HepG2 (cell line): ENCODE data around the gene MTRFR. TPM values are rescaled to one million over a fixed set of nuclear protein-coding genes. Genes with fewer than 3 reads are reported as not detected.

Experiments
- BCL6 ChIP-seq: IDR thresholded peaks from 2 replicates; pipeline ENCODE4 v1.6.1; 2016; ENCODE audit warnings: missing genetic modification reagents, missing compliant biosample characterization
- BRD4 ChIP-seq: sonication (generic); formaldehyde crosslinking; IDR thresholded peaks from 2 replicates; pipeline ENCODE4 v1.4.0; 2020; ENCODE audit warnings: missing genetic modification reagents
- CC2D1A ChIP-seq: sonication (generic); formaldehyde crosslinking; IDR thresholded peaks from 2 replicates; pipeline ENCODE4 v1.8.1; 2023; ENCODE audit warnings: mild to moderate bottlenecking, missing genetic modification reagents
- CREB3 ChIP-seq: sonication (generic); formaldehyde crosslinking; IDR thresholded peaks from 2 replicates; pipeline ENCODE4 v1.5.0; 2020; ENCODE audit warnings: missing genetic modification reagents
- FIP1L1 ChIP-seq: fragments of 200-400 bp; formaldehyde crosslinking; IDR thresholded peaks from 2 replicates; pipeline ENCODE4 v1.6.1; 2018; ENCODE audit warnings: low read depth, mild to moderate bottlenecking, low read length, moderate library complexity, borderline replicate concordance; ENCODE audit not compliant: insufficient read depth
- GZF1 ChIP-seq: sonication (generic); formaldehyde crosslinking; IDR thresholded peaks from 2 replicates; pipeline ENCODE4 v1.5.1; 2020; ENCODE audit warnings: mild to moderate bottlenecking, missing genetic modification reagents
- HOXA9 ChIP-seq: sonication (generic); formaldehyde crosslinking; IDR thresholded peaks from 2 replicates; pipeline ENCODE4 v1.8.1; 2022; ENCODE audit warnings: missing genetic modification reagents, mild to moderate bottlenecking, moderate library complexity, borderline replicate concordance
- SP1 ChIP-seq, 2 experiments: fragments of 450-650 bp in 1 of 2; sonication (generic) in 1 of 2; formaldehyde crosslinking in 1 of 2; IDR thresholded peaks; 2 replicates each; pipeline versions ENCODE4 v1.4.0 to v1.6.1; 2016 to 2020; ENCODE audit warnings: missing genetic modification reagents in 1 of 2
- ZFP36 ChIP-seq: fragments of 150-350 bp; IDR thresholded peaks from 2 replicates; pipeline ENCODE4 v1.6.1; 2018; ENCODE audit warnings: borderline replicate concordance, low read length, low read depth; ENCODE audit not compliant: partially characterized antibody
- ZNF274 ChIP-seq: sonication (generic); formaldehyde crosslinking; IDR thresholded peaks from 2 replicates; pipeline ENCODE4 v1.5.1; 2020; ENCODE audit warnings: mild to moderate bottlenecking, missing genetic modification reagents
- ZNF317 ChIP-seq: sonication (generic); formaldehyde crosslinking; IDR thresholded peaks from 2 replicates; pipeline ENCODE4 v1.5.0; 2020; ENCODE audit warnings: mild to moderate bottlenecking, missing genetic modification reagents
- ZNF33B ChIP-seq: sonication (generic); formaldehyde crosslinking; IDR thresholded peaks from 2 replicates; pipeline ENCODE4 v1.5.1; 2020; ENCODE audit warnings: mild to moderate bottlenecking, missing genetic modification reagents
- ZNF678 ChIP-seq: sonication (generic); formaldehyde crosslinking; IDR thresholded peaks from 2 replicates; pipeline ENCODE4 v1.4.0; 2020; ENCODE audit warnings: mild to moderate bottlenecking, missing genetic modification reagents
- ZNF780A ChIP-seq: sonication (generic); formaldehyde crosslinking; IDR thresholded peaks from 2 replicates; pipeline ENCODE4 v1.8.0; 2022; ENCODE audit warnings: mild to moderate bottlenecking, missing genetic modification reagents, moderate library complexity
- polyA plus RNA-seq, 8 experiments: library from polyadenylated mRNA; depleted of rRNA in 3 of 8; stranded (reverse) in 7 of 8; unstranded in 1 of 8; fragments of >200 nt; fragmentation: Illumina TruSeq in 4 of 8; extraction: Trizol in 4 of 8; gene quantifications; 2 replicates each; pipeline versions ENCODE4 v1.2.1 to v1.2.3, GENCODE V29; 2011 to 2016; ENCODE audit warnings: low read depth in 4 of 8, missing spikeins in 1 of 8, mixed read lengths in 1 of 8; ENCODE audit not compliant: insufficient read depth in 1 of 8
- total RNA-seq, 5 experiments: library from RNA; depleted of rRNA; stranded (reverse); fragments of >200 nt; fragmentation: Illumina TruSeq; extraction: Trizol; gene quantifications; 2 replicates each; pipeline ENCODE4 v1.2.3, GENCODE V29; 2016; ENCODE audit warnings: low read depth in 1 of 5
- TF ChIP-seq, protein P1 (sequence below), 2 experiments: sonication (generic) in 1 of 2; formaldehyde crosslinking in 1 of 2; IDR thresholded peaks; 2 replicates each; pipeline versions ENCODE4 v1.6.1 to v1.9.0; 2014 to 2022; ENCODE audit warnings: antibody characterized with exemption in 1 of 2, borderline replicate concordance in 1 of 2, inconsistent platforms in 1 of 2, low read depth in 1 of 2, missing genetic modification reagents in 1 of 2
- TF ChIP-seq, protein P2 (sequence below): sonication (generic); formaldehyde crosslinking; IDR thresholded peaks from 2 replicates; pipeline ENCODE4 v1.4.0; 2020; ENCODE audit warnings: low read depth, missing genetic modification reagents

The MTRFR gene
- total and polyA plus RNA-seq, 2 of the 13 experiments (the other 11 are each of a cell fraction or from before 2014, with no cell fraction given), result 7.1 to 9.9 TPM

DNA sequence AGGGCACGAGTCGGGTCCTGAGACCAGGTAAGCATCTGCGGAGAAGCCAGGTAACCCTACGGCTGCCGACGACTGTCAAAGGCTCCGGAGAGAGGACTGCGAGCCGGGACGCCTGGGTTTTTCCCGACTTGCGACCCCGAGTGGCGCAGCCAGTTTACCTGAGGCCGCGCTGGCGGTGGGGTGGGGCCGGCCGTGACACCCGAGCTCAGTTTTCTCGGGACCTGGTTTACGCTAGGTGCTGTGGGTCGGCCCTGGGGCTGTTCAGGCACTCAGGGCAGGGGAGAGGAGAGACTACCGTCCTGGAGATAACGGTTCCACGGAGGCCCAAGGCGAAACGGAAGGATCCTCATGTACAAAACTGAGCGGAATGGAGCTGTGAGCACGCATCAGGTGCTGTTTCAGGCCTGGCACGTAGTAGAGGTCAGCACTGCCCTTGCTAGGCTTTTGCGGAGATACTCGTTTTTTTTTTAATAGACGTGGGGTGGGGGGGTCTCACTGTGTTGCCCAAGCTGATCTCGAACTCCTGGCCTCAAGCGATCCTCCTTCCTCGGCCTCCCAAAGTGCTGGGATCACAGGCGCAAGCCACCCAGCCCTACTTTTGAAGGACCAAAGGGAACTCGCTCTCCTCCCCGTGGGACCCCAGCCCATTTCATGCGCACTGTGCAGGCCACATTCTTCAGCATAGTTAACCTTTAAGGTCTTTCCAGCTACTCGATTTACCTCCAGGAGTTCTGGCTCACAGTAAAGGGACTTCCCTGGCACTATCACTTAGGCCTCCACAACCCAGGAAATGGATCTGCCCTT lies 471 bp downstream of the MTRFR start (continued):
- TF ChIP-seq, protein P1, sequence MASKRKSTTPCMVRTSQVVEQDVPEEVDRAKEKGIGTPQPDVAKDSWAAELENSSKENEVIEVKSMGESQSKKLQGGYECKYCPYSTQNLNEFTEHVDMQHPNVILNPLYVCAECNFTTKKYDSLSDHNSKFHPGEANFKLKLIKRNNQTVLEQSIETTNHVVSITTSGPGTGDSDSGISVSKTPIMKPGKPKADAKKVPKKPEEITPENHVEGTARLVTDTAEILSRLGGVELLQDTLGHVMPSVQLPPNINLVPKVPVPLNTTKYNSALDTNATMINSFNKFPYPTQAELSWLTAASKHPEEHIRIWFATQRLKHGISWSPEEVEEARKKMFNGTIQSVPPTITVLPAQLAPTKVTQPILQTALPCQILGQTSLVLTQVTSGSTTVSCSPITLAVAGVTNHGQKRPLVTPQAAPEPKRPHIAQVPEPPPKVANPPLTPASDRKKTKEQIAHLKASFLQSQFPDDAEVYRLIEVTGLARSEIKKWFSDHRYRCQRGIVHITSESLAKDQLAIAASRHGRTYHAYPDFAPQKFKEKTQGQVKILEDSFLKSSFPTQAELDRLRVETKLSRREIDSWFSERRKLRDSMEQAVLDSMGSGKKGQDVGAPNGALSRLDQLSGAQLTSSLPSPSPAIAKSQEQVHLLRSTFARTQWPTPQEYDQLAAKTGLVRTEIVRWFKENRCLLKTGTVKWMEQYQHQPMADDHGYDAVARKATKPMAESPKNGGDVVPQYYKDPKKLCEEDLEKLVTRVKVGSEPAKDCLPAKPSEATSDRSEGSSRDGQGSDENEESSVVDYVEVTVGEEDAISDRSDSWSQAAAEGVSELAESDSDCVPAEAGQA (IDR thresholded peaks at IDR 0.05; ENCODE audit: low read depth), result no peak
- TF ChIP-seq, protein P1 (CRISPR knock-in tag; IDR thresholded peaks at IDR 0.05; ENCODE audit: borderline replicate concordance), result no peak
- TF ChIP-seq HOXA9 (CRISPR knock-in tag) (no peak), ZNF33B (CRISPR knock-in tag) (no peak), ZFP36 (no peak), BCL6 (CRISPR knock-in tag) (no peak), ZNF780A (CRISPR knock-in tag) (no peak), SP1 (IDR thresholded peaks at IDR 0.05) (no peak), SP1 (CRISPR knock-in tag; IDR thresholded peaks at IDR 0.05) (no peak), ZNF317 (no peak), ZNF274 (CRISPR knock-in tag) (no peak), ZNF678 (CRISPR knock-in tag) (no peak), GZF1 (CRISPR knock-in tag) (0 out of 2 replicates have a peak, but pooled peaks have one; percentile 29), BRD4 (CRISPR knock-in tag) (0 out of 2 replicates have a peak, but pooled peaks have one; percentile 13), CREB3 (CRISPR knock-in tag) (no peak), FIP1L1 (no peak), CC2D1A (no peak)
- TF ChIP-seq, protein P2, sequence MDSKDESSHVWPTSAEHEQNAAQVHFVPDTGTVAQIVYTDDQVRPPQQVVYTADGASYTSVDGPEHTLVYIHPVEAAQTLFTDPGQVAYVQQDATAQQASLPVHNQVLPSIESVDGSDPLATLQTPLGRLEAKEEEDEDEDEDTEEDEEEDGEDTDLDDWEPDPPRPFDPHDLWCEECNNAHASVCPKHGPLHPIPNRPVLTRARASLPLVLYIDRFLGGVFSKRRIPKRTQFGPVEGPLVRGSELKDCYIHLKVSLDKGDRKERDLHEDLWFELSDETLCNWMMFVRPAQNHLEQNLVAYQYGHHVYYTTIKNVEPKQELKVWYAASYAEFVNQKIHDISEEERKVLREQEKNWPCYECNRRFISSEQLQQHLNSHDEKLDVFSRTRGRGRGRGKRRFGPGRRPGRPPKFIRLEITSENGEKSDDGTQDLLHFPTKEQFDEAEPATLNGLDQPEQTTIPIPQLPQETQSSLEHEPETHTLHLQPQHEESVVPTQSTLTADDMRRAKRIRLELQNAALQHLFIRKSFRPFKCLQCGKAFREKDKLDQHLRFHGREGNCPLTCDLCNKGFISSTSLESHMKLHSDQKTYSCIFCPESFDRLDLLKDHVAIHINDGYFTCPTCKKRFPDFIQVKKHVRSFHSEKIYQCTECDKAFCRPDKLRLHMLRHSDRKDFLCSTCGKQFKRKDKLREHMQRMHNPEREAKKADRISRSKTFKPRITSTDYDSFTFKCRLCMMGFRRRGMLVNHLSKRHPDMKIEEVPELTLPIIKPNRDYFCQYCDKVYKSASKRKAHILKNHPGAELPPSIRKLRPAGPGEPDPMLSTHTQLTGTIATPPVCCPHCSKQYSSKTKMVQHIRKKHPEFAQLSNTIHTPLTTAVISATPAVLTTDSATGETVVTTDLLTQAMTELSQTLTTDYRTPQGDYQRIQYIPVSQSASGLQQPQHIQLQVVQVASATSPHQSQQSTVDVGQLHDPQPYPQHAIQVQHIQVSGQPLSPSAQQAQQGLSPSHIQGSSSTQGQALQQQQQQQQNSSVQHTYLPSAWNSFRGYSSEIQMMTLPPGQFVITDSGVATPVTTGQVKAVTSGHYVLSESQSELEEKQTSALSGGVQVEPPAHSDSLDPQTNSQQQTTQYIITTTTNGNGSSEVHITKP, result no peak
